GM12878 (cell line): ENCODE data around the gene CYP2A7.

Experiments
- BHLHE40 ChIP-seq, 2 experiments: fragments of 450-650 bp in 1 of 2; IDR thresholded peaks; 2 replicates each; pipeline ENCODE4 v1.6.1; 2011 to 2017; ENCODE audit warnings: low read depth in 2 of 2, borderline replicate concordance in 1 of 2, improper control_type of control experiment in 1 of 2, low read length in 1 of 2, mild to moderate bottlenecking in 1 of 2
- CHD2 ChIP-seq: IDR thresholded peaks from 2 replicates; pipeline ENCODE4 v1.6.1; 2011; ENCODE audit warnings: low read depth, low read length, improper control_type of control experiment, borderline replicate concordance
- EZH2 ChIP-seq: IDR thresholded peaks from 2 replicates; pipeline ENCODE4 v1.6.1; 2012; ENCODE audit warnings: low read depth, mild to moderate bottlenecking, control low read depth, inconsistent platforms, low read length, borderline replicate concordance; ENCODE audit not compliant: control insufficient read depth
- FOXK2 ChIP-seq: fragments of 450-650 bp; IDR thresholded peaks from 2 replicates; pipeline ENCODE4 v1.6.1; 2017; ENCODE audit warnings: mild to moderate bottlenecking, moderate library complexity
- GABPA ChIP-seq: IDR thresholded peaks from 2 replicates; pipeline ENCODE4 v1.6.1; 2014; ENCODE audit warnings: antibody characterized with exemption, low read depth, mild to moderate bottlenecking, inconsistent platforms
- HDAC2 ChIP-seq: fragments of 200-600 bp; sonication (generic); IDR thresholded peaks from 2 replicates; pipeline ENCODE4 v1.6.1; 2017
- PAX5 ChIP-seq: IDR thresholded peaks from 2 replicates; pipeline ENCODE4 v1.6.1; 2011; ENCODE audit warnings: low read depth, low read length, borderline replicate concordance
- RAD51 ChIP-seq: fragments of 450-650 bp; IDR thresholded peaks from 2 replicates; pipeline ENCODE4 v1.6.1; 2016; ENCODE audit warnings: moderate library complexity, mild to moderate bottlenecking, inconsistent platforms
- YBX1 ChIP-seq: fragments of 450-650 bp; IDR thresholded peaks from 2 replicates; pipeline ENCODE4 v1.6.1; 2016; ENCODE audit warnings: antibody characterized with exemption
- ZNF274 ChIP-seq: IDR thresholded peaks from one replicate; pipeline ENCODE4 v1.8.0; 2011; ENCODE audit not compliant: insufficient read length, insufficient read depth
- TF ChIP-seq, protein P1 (sequence below), 3 experiments: IDR thresholded peaks in 2 of 3; conservative IDR thresholded peaks in 1 of 3; 2 replicates each; pipeline ENCODE4 v1.5.1; 2011; ENCODE audit warnings: low read depth in 3 of 3, low read length in 3 of 3, mild to moderate bottlenecking in 3 of 3, control low read depth in 2 of 3, moderate library complexity in 2 of 3, inconsistent platforms in 1 of 3, mixed read lengths in 1 of 3; ENCODE audit not compliant: control insufficient read depth in 2 of 3, insufficient read depth in 1 of 3; ENCODE audit errors: extremely low read depth in 1 of 3

DNA sequence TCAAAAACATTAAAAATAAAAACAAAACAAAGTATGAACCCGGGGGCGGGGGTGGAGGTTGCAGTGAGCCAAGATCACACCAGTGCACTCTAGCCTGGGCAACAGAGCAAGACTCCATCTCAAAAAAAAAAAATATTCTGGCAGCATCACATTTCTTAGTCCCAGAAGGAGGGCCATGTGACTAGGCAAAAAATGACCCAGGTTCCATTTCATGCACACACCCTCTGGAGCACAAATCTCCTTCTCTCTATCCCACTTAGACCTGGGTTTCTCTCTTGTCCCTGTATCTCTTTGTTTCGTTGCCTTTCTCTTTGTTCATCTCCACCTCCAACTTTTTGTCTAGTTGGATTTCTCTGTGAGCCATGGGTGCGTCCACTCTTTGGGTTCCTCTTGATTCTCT, 6.2 kb upstream of the CYP2A7 start:
- no peak for TF ChIP-seq BHLHE40 (IDR thresholded peaks at IDR 0.05; ENCODE audit: borderline replicate concordance in 1 of 2, low read depth in 2 of 2, low read length in 1 of 2)
- TF ChIP-seq EZH2, result no peak
- TF ChIP-seq YBX1, result no peak
- no peak for TF ChIP-seq HDAC2
- no peak for TF ChIP-seq CHD2
- TF ChIP-seq FOXK2, result no peak
- no peak for TF ChIP-seq GABPA
- no peak for TF ChIP-seq ZNF274
- no peak for TF ChIP-seq RAD51
- no peak for TF ChIP-seq PAX5
- TF ChIP-seq, protein P1, sequence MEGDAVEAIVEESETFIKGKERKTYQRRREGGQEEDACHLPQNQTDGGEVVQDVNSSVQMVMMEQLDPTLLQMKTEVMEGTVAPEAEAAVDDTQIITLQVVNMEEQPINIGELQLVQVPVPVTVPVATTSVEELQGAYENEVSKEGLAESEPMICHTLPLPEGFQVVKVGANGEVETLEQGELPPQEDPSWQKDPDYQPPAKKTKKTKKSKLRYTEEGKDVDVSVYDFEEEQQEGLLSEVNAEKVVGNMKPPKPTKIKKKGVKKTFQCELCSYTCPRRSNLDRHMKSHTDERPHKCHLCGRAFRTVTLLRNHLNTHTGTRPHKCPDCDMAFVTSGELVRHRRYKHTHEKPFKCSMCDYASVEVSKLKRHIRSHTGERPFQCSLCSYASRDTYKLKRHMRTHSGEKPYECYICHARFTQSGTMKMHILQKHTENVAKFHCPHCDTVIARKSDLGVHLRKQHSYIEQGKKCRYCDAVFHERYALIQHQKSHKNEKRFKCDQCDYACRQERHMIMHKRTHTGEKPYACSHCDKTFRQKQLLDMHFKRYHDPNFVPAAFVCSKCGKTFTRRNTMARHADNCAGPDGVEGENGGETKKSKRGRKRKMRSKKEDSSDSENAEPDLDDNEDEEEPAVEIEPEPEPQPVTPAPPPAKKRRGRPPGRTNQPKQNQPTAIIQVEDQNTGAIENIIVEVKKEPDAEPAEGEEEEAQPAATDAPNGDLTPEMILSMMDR (IDR thresholded peaks at IDR 0.05 in 2 of 3, conservative IDR thresholded peaks at IDR 0.05 in 1 of 3; ENCODE audit: control insufficient read depth in 2 of 3, extremely low read depth in 1 of 3, insufficient read depth in 1 of 3, low read depth in 3 of 3, low read length in 3 of 3), result no peak
